ENCODE data around the gene WARS2.

WARS2 gene

GRCh38 chr1:118982266-118982665, 158.2 kb downstream of the WARS2 start:
- DNase-seq, result no peak

- no peak for DNase-seq
Observed at GRCh38 chr1:118981436-118981835, 159.0 kb downstream of the WARS2 start.
